Upper lobe of left lung (tissue), 6 donors: ENCODE results near the gene HILPDA. TPM values are rescaled to one million over a fixed set of nuclear protein-coding genes. Genes with fewer than 3 reads are reported as not detected.
A peak's percentile ranks its signal among the peaks of the same experiment; 100 is the strongest.

Source experiments
- ATAC-seq, 2 donors: fragments of 200-7000 bp; cut with Tn5 transposase; one replicate each; pipeline ENCODE4 v1.9.1; 2022; ENCODE audit warnings: mild to moderate bottlenecking in 2 of 2, moderate library complexity in 2 of 2; ENCODE audit not compliant: low FRiP score in 2 of 2
- DNase-seq, 2 donors: peaks; one replicate each; pipeline ENCODE4 v3.0.0-alpha.2; 2019 to 2020
- H3K27ac ChIP-seq, 4 donors: fragments of 200-600 bp; sonication (generic); one replicate each; pipeline ENCODE4 v1.5.1; 2016 to 2019
- H3K27me3 ChIP-seq, 4 donors: fragments of 200-600 bp; sonication (generic); one replicate each; pipeline ENCODE4 v1.5.1; 2017 to 2019
- H3K36me3 ChIP-seq, 4 donors: fragments of 200-600 bp; sonication (generic); one replicate each; pipeline ENCODE4 v1.5.1; 2016 to 2019
- H3K4me1 ChIP-seq, 4 donors: fragments of 200-600 bp; sonication (generic); one replicate each; pipeline ENCODE4 v1.5.1; 2018 to 2019
- H3K4me3 ChIP-seq, 4 donors: fragments of 200-600 bp; sonication (generic); one replicate each; pipeline ENCODE4 v1.5.1; 2017 to 2019; ENCODE audit warnings: mild to moderate bottlenecking in 2 of 4, moderate library complexity in 1 of 4
- H3K9me3 ChIP-seq, 4 donors: fragments of 200-600 bp; sonication (generic); one replicate each; pipeline ENCODE4 v1.5.1; 2018 to 2019
- CTCF ChIP-seq, 6 experiments: fragments of 450-650 bp in 4 of 6; fragments of 200-600 bp in 2 of 6; sonication (generic) in 2 of 6; IDR thresholded peaks; one replicate each; pipeline ENCODE4 v1.5.1; 2016 to 2019; ENCODE audit warnings: antibody characterized with exemption in 6 of 6
- EP300 ChIP-seq, 4 donors: sonication (generic); formaldehyde crosslinking; IDR thresholded peaks; one replicate each; pipeline ENCODE4 v1.5.1; 2017; ENCODE audit warnings: antibody characterized with exemption in 4 of 4, control low read depth in 2 of 4
- POLR2A ChIP-seq, 4 donors: fragments of 450-650 bp; IDR thresholded peaks; one replicate each; pipeline ENCODE4 v1.5.1; 2016 to 2017; ENCODE audit warnings: antibody characterized with exemption in 4 of 4, mild to moderate bottlenecking in 2 of 4
- POLR2AphosphoS5 ChIP-seq, 2 donors: sonication (generic); formaldehyde crosslinking; IDR thresholded peaks; one replicate each; pipeline ENCODE4 v1.5.1; 2017; ENCODE audit warnings: antibody characterized with exemption in 2 of 2
- WGBS, 2 donors: methylation state at CpG; one replicate each; pipeline ENCODE4 v1.1.5; 2017 to 2018; 5-methylcytosine and 5-hydroxymethylcytosine counted together
- total RNA-seq, 6 donors: library from RNA; depleted of rRNA in 4 of 6; stranded (reverse); fragments of >200 nt in 4 of 6; gene quantifications; one replicate each; pipeline versions ENCODE4 v1.1.0 to v1.2.1, GENCODE V29; 2016 to 2021
- donor health status: DM: no; HTN: no; CAD: no; lungs with moderate emphysema.
- donor health status: DM: no; HTN: yes; CAD: no; lungs with severe emphysema.

HILPDA gene
- total RNA-seq, 6 donors from 2014 or later: 2.6 to 14.9 (median 7.3) TPM

DNA sequence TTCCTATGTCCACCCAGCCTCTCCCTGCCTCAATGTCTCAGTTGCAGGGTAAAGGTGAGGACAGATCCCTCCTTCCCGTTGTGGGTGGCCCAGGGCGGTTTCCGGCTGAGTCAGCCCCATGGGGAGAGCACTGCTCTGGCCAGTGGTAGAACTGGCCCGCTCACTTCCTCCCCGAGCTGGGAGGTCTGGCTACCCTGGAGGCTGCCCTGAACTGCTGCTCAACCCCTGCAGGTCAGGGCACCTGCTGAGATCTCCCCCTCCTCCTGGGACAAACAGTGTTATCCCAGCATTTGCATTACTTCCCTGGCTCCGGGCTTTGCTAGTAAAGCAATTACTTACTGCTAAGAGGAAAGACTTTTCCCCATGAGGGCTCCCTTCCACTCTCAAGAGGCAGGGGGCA is 24.5 kb upstream of the HILPDA start:
- ATAC-seq: peak in 1 of 2 donors; percentile 54
- Histone ChIP-seq H3K4me1 (no peaks in the 10 kb centered on the region), H3K36me3 (no peaks in the 10 kb centered on the region), H3K9me3 (no peaks in the 10 kb centered on the region), H3K4me3 (no peak overlapping the region), H3K27me3 (no peaks in the 10 kb centered on the region), H3K27ac (no peak overlapping the region)
- no peak for TF ChIP-seq POLR2AphosphoS5 (IDR thresholded peaks at IDR 0.05)
- no peak for TF ChIP-seq CTCF (IDR thresholded peaks at IDR 0.05)
- TF ChIP-seq POLR2A (IDR thresholded peaks at IDR 0.05): no peak
- TF ChIP-seq EP300 (IDR thresholded peaks at IDR 0.05): no peak
- WGBS, 2 donors: 68 to 73% methylated on average over 6 of the region's 6 CpGs
- peak in 1 of 2 donors; percentile 26 for DNase-seq

- no peak for ATAC-seq
- Histone ChIP-seq H3K36me3 (no peaks in the 10 kb centered on the region), H3K4me1 (no peaks in the 10 kb centered on the region), H3K9me3 (no peaks in the 10 kb centered on the region), H3K4me3 (no peak overlapping the region), H3K27ac (no peak overlapping the region), H3K27me3 (no peaks in the 10 kb centered on the region)
- no peak for TF ChIP-seq POLR2AphosphoS5 (IDR thresholded peaks at IDR 0.05)
- no peak for TF ChIP-seq CTCF (IDR thresholded peaks at IDR 0.05)
- no peak for TF ChIP-seq POLR2A (IDR thresholded peaks at IDR 0.05)
- TF ChIP-seq EP300 (IDR thresholded peaks at IDR 0.05): no peak
- no peak for DNase-seq
- 74 to 82% methylated on average over 2 of the region's 2 CpGs for WGBS, 2 donors
These were observed 23.9 kb upstream of the HILPDA start for GRCh38 chr7:128431754-128432153.

- 68 to 76% methylated on average over 4 of the region's 4 CpGs for WGBS, 2 donors
- H3K27me3 ChIP-seq: no peaks in the 10 kb centered on the region
- no peaks in the 10 kb centered on the region for H3K4me1 ChIP-seq
- TF ChIP-seq POLR2A (IDR thresholded peaks at IDR 0.05): no peak
- H3K4me3 ChIP-seq: no peak overlapping the region
- H3K36me3 ChIP-seq: no peaks in the 10 kb centered on the region
- ATAC-seq: no peak
- H3K27ac ChIP-seq: no peak overlapping the region
- no peak for DNase-seq
- H3K9me3 ChIP-seq: no peaks in the 10 kb centered on the region
These were observed 21.0 kb upstream of the HILPDA start for GRCh38 chr7:128434413-128435326.

DNA sequence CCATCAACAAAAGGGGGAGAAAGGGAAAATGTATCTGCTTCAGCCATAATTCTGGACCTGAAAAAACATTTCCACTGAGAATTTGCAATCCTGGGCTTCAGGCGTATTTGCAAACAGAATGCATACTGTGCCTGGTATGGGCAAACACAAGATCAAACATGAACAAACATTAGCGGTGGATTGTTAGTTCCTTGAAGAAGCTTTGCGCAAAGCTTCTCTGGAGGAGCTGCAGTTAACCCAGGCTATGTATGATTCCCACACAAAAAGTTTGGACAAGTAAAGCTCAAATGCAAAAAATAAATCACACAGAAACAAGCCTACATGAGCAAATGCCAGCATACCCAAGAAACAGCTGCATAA is 20.4 kb upstream of the HILPDA start:
- 53 to 55% methylated on average over 3 of the region's 3 CpGs for WGBS, 2 donors
- Histone ChIP-seq H3K27me3 (no peaks in the 10 kb centered on the region), H3K36me3 (no peaks in the 10 kb centered on the region), H3K4me3 (no peak overlapping the region), H3K4me1 (no peaks in the 10 kb centered on the region), H3K27ac (no peak overlapping the region), H3K9me3 (no peaks in the 10 kb centered on the region)
- TF ChIP-seq CTCF (IDR thresholded peaks at IDR 0.05) (no peak), POLR2AphosphoS5 (IDR thresholded peaks at IDR 0.05) (no peak), POLR2A (IDR thresholded peaks at IDR 0.05) (no peak), EP300 (IDR thresholded peaks at IDR 0.05) (no peak)
- DNase-seq (no peak), ATAC-seq (no peak)

DNA sequence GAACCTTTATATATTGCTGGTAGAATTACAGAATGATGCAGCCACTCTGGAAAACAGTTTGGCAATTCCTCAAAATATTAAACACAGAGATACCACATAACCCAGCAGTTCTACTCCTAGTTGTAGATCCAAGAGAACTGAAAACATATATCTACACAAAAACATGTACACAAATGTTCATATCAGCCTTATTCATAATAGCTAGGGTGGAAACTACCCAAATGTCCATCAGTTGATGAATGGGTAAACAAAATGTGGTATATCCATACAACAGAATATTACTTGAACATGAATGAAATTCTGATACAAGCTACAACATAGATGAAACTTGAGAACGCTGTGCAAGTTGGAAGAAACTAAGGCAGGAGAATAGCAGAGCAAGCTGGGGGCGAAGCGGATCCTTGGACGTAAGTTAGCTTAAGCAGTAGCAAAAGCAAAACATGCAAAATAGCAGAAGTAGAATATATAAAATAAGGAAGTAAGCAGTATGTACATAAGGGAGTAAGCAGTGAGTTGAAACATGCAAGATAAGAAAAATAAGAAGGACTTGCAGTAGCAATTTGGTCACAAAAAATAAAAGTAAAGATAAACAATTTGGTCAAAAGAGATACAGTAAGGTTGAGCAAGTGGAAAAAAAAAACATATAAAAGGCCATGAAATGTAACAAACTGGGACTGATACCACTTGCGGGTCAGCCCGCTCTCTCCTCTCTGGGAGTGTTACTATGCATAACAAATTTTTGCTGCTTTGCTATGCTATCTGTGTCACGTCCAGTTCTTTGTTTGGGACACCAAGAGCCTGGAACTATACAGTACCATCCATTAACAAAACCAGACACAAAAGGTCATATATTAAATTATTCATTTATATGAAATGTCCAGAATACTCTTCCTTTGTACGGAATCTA is 18.0 kb upstream of the HILPDA start:
- Histone ChIP-seq H3K27ac (peak overlapping the region in 1 of 4 donors; percentile 3), H3K27me3 (no peaks in the 10 kb centered on the region), H3K9me3 (no peaks in the 10 kb centered on the region), H3K4me3 (no peak overlapping the region), H3K36me3 (no peaks in the 10 kb centered on the region), H3K4me1 (no peaks in the 10 kb centered on the region)
- WGBS, 2 donors: 62 to 85% methylated on average over 8 of the region's 8 CpGs
- TF ChIP-seq POLR2A (IDR thresholded peaks at IDR 0.05): no peak
- no peak for TF ChIP-seq POLR2AphosphoS5 (IDR thresholded peaks at IDR 0.05)
- no peak for TF ChIP-seq CTCF (IDR thresholded peaks at IDR 0.05)
- no peak for TF ChIP-seq EP300 (IDR thresholded peaks at IDR 0.05)
- DNase-seq (no peak), ATAC-seq (peak in 1 of 2 donors; percentile 68)
